Psoas muscle (tissue), 8 donors: ENCODE data around the gene WDSUB1. TPM values are rescaled to one million over a fixed set of nuclear protein-coding genes. Genes with fewer than 3 reads are reported as not detected.

ENCODE experiments used
- ATAC-seq, 4 donors: fragments of 200-7000 bp; cut with Tn5 transposase; one replicate each; pipeline ENCODE4 v1.9.1; 2020; ENCODE audit warnings: moderate library complexity in 3 of 4, mild to moderate bottlenecking in 2 of 4
- DNase-seq, 2 donors: peaks; one replicate each; pipeline ENCODE4 v3.0.0-alpha.2; 2020
- H3K27ac ChIP-seq: fragments of 200-600 bp; one replicate; pipeline ENCODE4 v1.8.0; 2022
- H3K27me3 ChIP-seq, 3 donors: fragments of 200-600 bp in 1 of 3; one replicate each; pipeline versions ENCODE4 v1.6.1 to v1.8.0; 2013 to 2022; ENCODE audit warnings: low read length in 2 of 3, mild to moderate bottlenecking in 2 of 3, moderate library complexity in 1 of 3; ENCODE audit not compliant: insufficient read depth in 3 of 3
- H3K36me3 ChIP-seq, 2 donors: fragments of 200-600 bp in 1 of 2; one replicate each; pipeline versions ENCODE4 v1.6.1 to v1.8.0; 2013 to 2022; ENCODE audit warnings: low read depth in 1 of 2, mild to moderate bottlenecking in 1 of 2, moderate library complexity in 1 of 2; ENCODE audit not compliant: insufficient read depth in 1 of 2
- H3K4me1 ChIP-seq: fragments of 200-600 bp; one replicate; pipeline ENCODE4 v1.8.0; 2022
- H3K4me3 ChIP-seq: fragments of 200-600 bp; one replicate; pipeline ENCODE4 v1.8.0; 2022; ENCODE audit warnings: mild to moderate bottlenecking
- H3K9me3 ChIP-seq: fragments of 200-600 bp; one replicate; pipeline ENCODE4 v1.8.0; 2022
- CTCF ChIP-seq: fragments of 200-600 bp; IDR thresholded peaks from one replicate; pipeline ENCODE4 v1.8.0; 2022; ENCODE audit warnings: antibody characterized with exemption
- WGBS, 3 donors: extraction: QIAGEN DNeasy Blood & Tissue Kit; methylation state at CpG; one replicate each; pipeline versions ENCODE4 v1.1.6 to v1.1.7; 2013; 5-methylcytosine and 5-hydroxymethylcytosine counted together
- intact Hi-C, 2 donors: fragments of 100-400 bp; cut with DNase I; formaldehyde crosslinking; loops; one replicate each; pipeline versions ENCODE4 v1.11.0 to v1.14.2; 2022
- polyA plus RNA-seq, 3 donors: library from polyadenylated mRNA; stranded (reverse); fragments of 200-250 nt; gene quantifications; one replicate each; pipeline ENCODE4 v1.2.3, GENCODE V29; 2013
- total RNA-seq, 4 donors: library from RNA; stranded (reverse); fragmentation: NEBNext Ultra II Directional in 2 of 4; extraction: Animal tissue kit (Norgen Biotek cat#: 25700) in 2 of 4; gene quantifications; one replicate each; pipeline versions ENCODE4 v1.2.1 to v1.2.4, GENCODE V29; 2021 to 2023
- donor health status: healthy with polysubstance abuse.
- donor health status: DM: no; HTN: no; CAD: no; lungs with moderate emphysema.
- donor health status: Bipolar disorder and iron deficiency.
- donor health status: healthy.
- donor health status: DM: yes; HTN: yes; CAD: no.
- donor health status: DM: no; HTN: no; CAD: no.
- donor health status: DM: no; HTN: no; CAD: no.
- donor health status: DM: yes; HTN: yes; CAD: no.

Gene WDSUB1
- total and polyA plus RNA-seq, 7 donors = 3.5 to 4.9 (median 4.4) TPM

GRCh38 chr2:159228081-159228581, 58.4 kb downstream of the WDSUB1 start:
- no peak overlapping the region for H3K27ac ChIP-seq
- peak; percentile 32 to 46 (median 36) for ATAC-seq
- no peaks in the 10 kb centered on the region for H3K9me3 ChIP-seq
- intact Hi-C loops = no loop called here
- TF ChIP-seq CTCF = no peak
- H3K4me3 ChIP-seq = no peak overlapping the region
- 43 to 65% (median 46%) methylated on average over 14 of the region's 14 CpGs for WGBS, 3 donors
- no peak for DNase-seq
- H3K4me1 ChIP-seq = peaks cover 9% of the 10 kb centered on the region
- no peaks in the 10 kb centered on the region for H3K27me3 ChIP-seq
- H3K36me3 ChIP-seq = peaks cover 2 to 29% of the 10 kb centered on the region in 2 donors

- DNase-seq = no peak
- TF ChIP-seq CTCF = no peak
- H3K27me3 ChIP-seq = no peaks in the 10 kb centered on the region
- no peak for ATAC-seq
- peaks cover 9% of the 10 kb centered on the region for H3K4me1 ChIP-seq
- no peak overlapping the region for H3K27ac ChIP-seq
- no peaks in the 10 kb centered on the region for H3K9me3 ChIP-seq
- H3K36me3 ChIP-seq = peaks cover 2 to 26% of the 10 kb centered on the region in 2 donors
- intact Hi-C loops = no loop called here
- no peak overlapping the region for H3K4me3 ChIP-seq
- 41 to 52% (median 43%) methylated on average over 3 of the region's 3 CpGs for WGBS, 3 donors
Observed at GRCh38 chr2:159227467-159227866, 59.0 kb downstream of the WDSUB1 start.

- no peaks in the 10 kb centered on the region for H3K27me3 ChIP-seq
- H3K27ac ChIP-seq = peak overlapping the region; percentile 9
- DNase-seq (no peak), ATAC-seq (no peak)
- H3K4me1 ChIP-seq = peaks cover 9% of the 10 kb centered on the region
- TF ChIP-seq CTCF = no peak
- intact Hi-C loops = no loop called here
- H3K4me3 ChIP-seq = no peak overlapping the region
- H3K9me3 ChIP-seq = no peaks in the 10 kb centered on the region
- peaks cover 3 to 29% of the 10 kb centered on the region in 2 donors for H3K36me3 ChIP-seq
Observed at GRCh38 chr2:159226608-159227385, 59.7 kb downstream of the WDSUB1 start.

GRCh38 chr2:159226059-159226461, 60.4 kb downstream of the WDSUB1 start:
- peak in 2 of 4 donors; percentile 37 to 45 for ATAC-seq
- intact Hi-C loops = no loop called here

More at GRCh38 chr2:159226059-159226461, 60.4 kb downstream of the WDSUB1 start:
- TF ChIP-seq CTCF = no peak
- Histone ChIP-seq H3K4me3 (no peak overlapping the region), H3K9me3 (no peaks in the 10 kb centered on the region), H3K27ac (peak overlapping the region; percentile 9), H3K27me3 (no peaks in the 10 kb centered on the region), H3K4me1 (peaks cover 9% of the 10 kb centered on the region), H3K36me3 (peaks cover 6 to 32% of the 10 kb centered on the region in 2 donors)
- WGBS, 3 donors = 63 to 73% (median 68%) methylated on average over 5 of the region's 5 CpGs
- DNase-seq = no peak
